NOMO-1 treated with DMSO at 0.1 percent for 48 hours (cell line): ENCODE measurements around the gene TSPY10.
"Not testable (repeated sequence)": the region's sequence is repeated elsewhere in the genome, so short reads cannot be mapped to it uniquely, and the experiment has no call there.

ENCODE experiments used
- DNase-seq: peaks from one replicate; lab custom pipeline; 2025; ENCODE audit not compliant: unreplicated experiment; lab: John Stamatoyannopoulos, UW

TSPY10 gene

GRCh38 chrY:9527580-9527979 lies at the start of gene TSPY10:
Gene TSPY10, plus strand, starts transcription at chrY:9527880. Its CDS starts 46 bp downstream, at chrY:9527926.
- not testable (repeated sequence) for DNase-seq

GRCh38 chrY:9486967-9487366 lies 40.7 kb upstream of the TSPY10 start, which contains the start of gene TSPY9:
Gene TSPY9, plus strand, starts transcription at chrY:9487267. Its CDS starts 46 bp downstream, at chrY:9487313.
- DNase-seq, result not testable (repeated sequence)

GRCh38 chrY:9504396-9504795 lies 23.3 kb upstream of the TSPY10 start:
- DNase-seq, result not testable (repeated sequence)

- not testable (repeated sequence) for DNase-seq
These were observed 11.4 kb upstream of the TSPY10 start for GRCh38 chrY:9516287-9516686.
